Suprapubic skin (tissue), 4 donors: ENCODE data around the gene TSPO2. TPM values are rescaled to one million over a fixed set of nuclear protein-coding genes. Genes with fewer than 3 reads are reported as not detected.

ENCODE experiments used
- DNase-seq, 2 donors: peaks; one replicate each; pipeline ENCODE4 v3.0.0-alpha.2; 2019; ENCODE audit warnings: low spot score in 2 of 2
- H3K27ac ChIP-seq: fragments of 200-600 bp; sonication (generic); one replicate; pipeline ENCODE4 v1.5.1; 2019
- H3K27me3 ChIP-seq: fragments of 200-600 bp; sonication (generic); one replicate; pipeline ENCODE4 v1.5.1; 2019
- H3K36me3 ChIP-seq: fragments of 200-600 bp; sonication (generic); one replicate; pipeline ENCODE4 v1.5.1; 2019
- H3K4me1 ChIP-seq: fragments of 200-600 bp; sonication (generic); one replicate; pipeline ENCODE4 v1.5.1; 2019
- H3K4me3 ChIP-seq: fragments of 200-600 bp; sonication (generic); one replicate; pipeline ENCODE4 v1.5.1; 2019; ENCODE audit warnings: mild to moderate bottlenecking
- H3K9me3 ChIP-seq: fragments of 200-600 bp; sonication (generic); one replicate; pipeline ENCODE4 v1.5.1; 2019
- CTCF ChIP-seq, 2 donors: fragments of 200-600 bp in 1 of 2; fragments of 450-650 bp in 1 of 2; sonication (generic) in 1 of 2; IDR thresholded peaks; one replicate each; pipeline ENCODE4 v1.5.1; 2016 to 2019; ENCODE audit warnings: antibody characterized with exemption in 2 of 2, mild to moderate bottlenecking in 1 of 2, moderate library complexity in 1 of 2
- EP300 ChIP-seq: sonication (generic); formaldehyde crosslinking; IDR thresholded peaks from one replicate; pipeline ENCODE4 v1.6.1; 2017; ENCODE audit warnings: antibody characterized with exemption
- POLR2A ChIP-seq, 2 donors: fragments of 450-650 bp; IDR thresholded peaks; one replicate each; pipeline ENCODE4 v1.6.1; 2017; ENCODE audit warnings: antibody characterized with exemption in 2 of 2, mild to moderate bottlenecking in 2 of 2, moderate library complexity in 2 of 2
- POLR2AphosphoS5 ChIP-seq, 3 donors: sonication (generic); formaldehyde crosslinking; IDR thresholded peaks; one replicate each; pipeline ENCODE4 v1.6.1; 2017; ENCODE audit warnings: antibody characterized with exemption in 3 of 3
- WGBS: methylation state at CpG from one replicate; pipeline ENCODE4 v1.1.5; 2018; 5-methylcytosine and 5-hydroxymethylcytosine counted together
- total RNA-seq, 4 donors: library from RNA; depleted of rRNA; stranded (reverse); fragments of >200 nt; gene quantifications; one replicate each; pipeline ENCODE4 v1.1.0, GENCODE V29; 2016

The TSPO2 gene
- total RNA-seq, 4 donors from 2014 or later, result not detected

- H3K9me3 ChIP-seq, result no peaks in the 10 kb centered on the region
- H3K36me3 ChIP-seq, result peaks cover 12% of the 10 kb centered on the region
- H3K27me3 ChIP-seq, result no peaks in the 10 kb centered on the region
- WGBS, result 0% methylated on average over 34 of the region's 74 CpGs
- peak overlapping the region; percentile 73 for H3K4me3 ChIP-seq
- TF ChIP-seq POLR2AphosphoS5 (IDR thresholded peaks at IDR 0.05) (no peak), POLR2A (IDR thresholded peaks at IDR 0.05) (peak; percentile 59 to 93), EP300 (no peak), CTCF (IDR thresholded peaks at IDR 0.05) (peak; percentile 27 to 44)
- peak; percentile 92 to 93 for DNase-seq
- peaks cover 50% of the 10 kb centered on the region for H3K4me1 ChIP-seq
- H3K27ac ChIP-seq, result peak overlapping the region; percentile 100
Measured at GRCh38 chr6:41073203-41073967, 31.1 kb downstream of the TSPO2 start.

GRCh38 chr6:41073968-41074691, 31.9 kb downstream of the TSPO2 start:
- H3K4me1 ChIP-seq, result peaks cover 50% of the 10 kb centered on the region
- DNase-seq, result no peak

GRCh38 chr6:41074692-41075436, 32.6 kb downstream of the TSPO2 start:
- no peak for DNase-seq
- Histone ChIP-seq H3K4me3 (peak overlapping the region; percentile 73), H3K27ac (peak overlapping the region; percentile 100), H3K36me3 (peaks cover 7% of the 10 kb centered on the region), H3K9me3 (no peaks in the 10 kb centered on the region), H3K4me1 (peaks cover 50% of the 10 kb centered on the region), H3K27me3 (no peaks in the 10 kb centered on the region)
- 34% methylated on average over 11 of the region's 11 CpGs for WGBS
- TF ChIP-seq CTCF (IDR thresholded peaks at IDR 0.05) (no peak), POLR2A (IDR thresholded peaks at IDR 0.05) (no peak), POLR2AphosphoS5 (IDR thresholded peaks at IDR 0.05) (no peak), EP300 (no peak)

More at GRCh38 chr6:41073968-41074691, 31.9 kb downstream of the TSPO2 start:
- Histone ChIP-seq H3K4me3 (peak overlapping the region; percentile 73), H3K36me3 (peaks cover 8% of the 10 kb centered on the region), H3K27me3 (no peaks in the 10 kb centered on the region), H3K27ac (peak overlapping the region; percentile 100), H3K9me3 (no peaks in the 10 kb centered on the region)
- WGBS, result under 1% methylated on average over 11 of the region's 11 CpGs
- TF ChIP-seq POLR2AphosphoS5 (IDR thresholded peaks at IDR 0.05) (no peak), EP300 (no peak), CTCF (IDR thresholded peaks at IDR 0.05) (no peak), POLR2A (IDR thresholded peaks at IDR 0.05) (no peak)

GRCh38 chr6:41075651-41076626, 33.7 kb downstream of the TSPO2 start:
- 75% methylated on average over 4 of the region's 4 CpGs for WGBS

More at GRCh38 chr6:41075651-41076626, 33.7 kb downstream of the TSPO2 start:
- peaks cover 18% of the 10 kb centered on the region for H3K36me3 ChIP-seq
- TF ChIP-seq CTCF (IDR thresholded peaks at IDR 0.05), result no peak
- no peak for TF ChIP-seq POLR2AphosphoS5 (IDR thresholded peaks at IDR 0.05)
- no peak for TF ChIP-seq POLR2A (IDR thresholded peaks at IDR 0.05)
- no peak for TF ChIP-seq EP300
- H3K4me1 ChIP-seq, result peaks cover 47% of the 10 kb centered on the region
- H3K27ac ChIP-seq, result no peak overlapping the region
- H3K9me3 ChIP-seq, result no peaks in the 10 kb centered on the region
- DNase-seq, result no peak
- no peak overlapping the region for H3K4me3 ChIP-seq
- H3K27me3 ChIP-seq, result no peaks in the 10 kb centered on the region
